Adipocyte (in vitro differentiated cells): ENCODE results near the gene ADGRG6.

Source experiments
- DNase-seq: peaks from one replicate; pipeline ENCODE4 v3.0.0-alpha.2; 2015; ENCODE audit warnings: low read depth
- H3K27me3 ChIP-seq: replicated peaks from 2 replicates; pipeline ENCODE4 v1.7.0; 2013; ENCODE audit warnings: mild to moderate bottlenecking, low read length, moderate library complexity; ENCODE audit not compliant: control insufficient read depth, insufficient read depth
- H3K36me3 ChIP-seq: 2 replicates; pipeline ENCODE4 v1.7.0; 2013; ENCODE audit warnings: low read length, mild to moderate bottlenecking, moderate library complexity; ENCODE audit not compliant: control insufficient read depth, insufficient read depth, severe bottlenecking
- H3K4me1 ChIP-seq: 2 replicates; pipeline ENCODE4 v1.7.0; 2013; ENCODE audit warnings: mild to moderate bottlenecking, low read length, moderate library complexity; ENCODE audit not compliant: control insufficient read depth, insufficient read depth
- H3K4me3 ChIP-seq: 2 replicates; pipeline ENCODE4 v1.7.0; 2013; ENCODE audit warnings: mild to moderate bottlenecking, low read length, moderate library complexity
- H3K9ac ChIP-seq: 2 replicates; pipeline ENCODE4 v1.7.0; 2013; ENCODE audit warnings: mild to moderate bottlenecking, low read length, moderate library complexity
- H3K9me3 ChIP-seq: 2 replicates; pipeline ENCODE4 v1.7.0; 2013; ENCODE audit warnings: mild to moderate bottlenecking, low read length, moderate library complexity; ENCODE audit not compliant: control insufficient read depth

ADGRG6 gene

DNA sequence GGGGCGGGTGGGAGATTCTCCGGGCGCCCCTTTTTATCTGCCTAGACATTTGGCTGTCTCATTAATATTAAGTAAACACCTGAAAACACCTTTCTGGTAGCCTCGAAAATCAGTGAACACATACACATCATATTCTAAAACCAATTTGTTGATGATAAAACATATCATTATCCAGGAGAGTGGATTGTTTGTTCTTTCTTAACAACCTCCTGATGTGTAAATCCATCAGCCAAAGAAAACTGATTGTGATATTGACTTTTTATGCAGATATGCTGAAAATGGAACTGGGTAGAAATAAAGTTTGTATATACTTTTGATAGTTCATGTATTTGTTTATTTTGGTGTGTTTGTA is 75.7 kb downstream of the ADGRG6 start:
- no peak overlapping the region for H3K4me3 ChIP-seq
- DNase-seq = no peak
- H3K4me1 ChIP-seq = peaks cover 28% of the 10 kb centered on the region
- no peaks in the 10 kb centered on the region for H3K36me3 ChIP-seq
- H3K9me3 ChIP-seq = no peaks in the 10 kb centered on the region
- H3K27me3 ChIP-seq = no peaks in the 10 kb centered on the region
- H3K9ac ChIP-seq = no peak overlapping the region

DNA sequence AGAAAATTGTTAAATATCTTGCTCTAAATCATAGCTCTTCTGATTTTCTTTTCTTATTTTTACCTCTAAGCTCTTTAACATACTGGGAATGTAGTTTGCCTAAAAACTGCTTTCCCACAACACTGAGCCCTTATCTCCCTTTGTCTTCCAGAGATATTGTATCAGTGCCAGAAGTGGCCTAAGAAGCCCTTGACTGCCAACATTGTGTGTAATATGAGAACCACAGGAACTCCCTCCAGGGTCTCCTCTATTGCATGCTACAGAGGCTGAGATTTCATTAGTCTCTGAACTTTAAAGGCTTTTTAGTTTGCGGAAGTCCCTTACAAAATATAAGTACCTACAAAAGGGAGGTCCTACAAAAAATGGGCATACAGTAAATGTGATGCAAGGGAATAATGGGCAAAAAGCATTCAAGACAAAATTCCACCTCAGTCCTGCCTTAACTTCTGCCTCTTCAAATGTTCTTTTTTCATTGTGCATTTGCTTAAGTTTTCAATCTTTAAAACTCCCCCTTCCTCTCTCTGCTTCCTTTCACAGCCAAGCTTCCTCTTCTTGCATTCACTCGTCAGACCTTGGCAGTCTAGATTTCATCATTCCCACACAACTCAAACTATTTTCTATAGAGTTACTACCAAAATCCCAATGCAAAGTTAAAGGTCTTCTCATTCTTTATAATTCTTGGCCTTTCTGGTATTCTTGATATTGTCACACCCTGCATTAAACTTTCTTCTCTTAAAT is 76.5 kb downstream of the ADGRG6 start:
- Histone ChIP-seq H3K9ac (peak overlapping the region; percentile 32), H3K9me3 (no peaks in the 10 kb centered on the region), H3K36me3 (no peaks in the 10 kb centered on the region), H3K27me3 (no peaks in the 10 kb centered on the region), H3K4me1 (peaks cover 28% of the 10 kb centered on the region), H3K4me3 (peak overlapping the region; percentile 28)
- peak; percentile 89 for DNase-seq

DNA sequence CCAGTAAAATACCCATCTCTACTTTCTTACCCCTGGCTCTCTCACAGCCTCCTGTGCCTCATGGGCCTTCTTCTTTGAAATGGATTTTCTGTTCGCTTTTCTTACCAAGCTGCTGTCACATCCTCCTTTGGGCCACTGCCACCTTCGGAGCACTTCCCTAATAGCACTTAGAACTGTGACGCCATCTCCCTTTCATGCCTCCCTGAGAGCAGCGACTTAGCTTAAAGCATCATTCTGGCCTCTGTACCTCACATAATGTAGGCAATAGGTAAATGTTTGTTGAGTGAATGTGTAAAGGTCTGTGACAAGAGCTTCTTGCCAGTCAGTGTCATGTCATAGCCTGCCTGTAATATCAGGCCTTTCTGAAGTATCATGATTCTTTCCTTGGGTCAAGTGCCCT is 78.8 kb downstream of the ADGRG6 start:
- Histone ChIP-seq H3K27me3 (no peaks in the 10 kb centered on the region), H3K9me3 (no peaks in the 10 kb centered on the region), H3K9ac (no peak overlapping the region), H3K36me3 (no peaks in the 10 kb centered on the region), H3K4me1 (peaks cover 28% of the 10 kb centered on the region), H3K4me3 (no peak overlapping the region)
- no peak for DNase-seq

DNA sequence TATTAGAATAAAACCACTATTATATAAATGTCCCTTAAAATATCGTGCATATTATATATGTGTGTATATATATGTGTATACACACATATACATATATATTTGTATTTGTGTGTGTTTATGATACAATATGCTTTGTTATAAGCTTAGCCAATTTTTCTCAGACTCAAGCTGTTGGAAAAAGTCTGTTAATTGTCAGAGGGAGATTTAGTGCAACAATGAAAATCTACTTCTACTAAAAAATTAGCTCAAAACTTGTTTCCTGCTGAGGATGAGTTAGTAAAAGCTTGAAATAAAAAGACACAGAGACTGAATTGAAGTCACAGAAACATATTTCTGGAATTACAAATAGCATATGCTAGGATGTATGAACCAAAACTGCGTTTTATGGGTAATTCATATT is 79.4 kb downstream of the ADGRG6 start:
- no peak overlapping the region for H3K4me3 ChIP-seq
- peaks cover 24% of the 10 kb centered on the region for H3K4me1 ChIP-seq
- H3K9me3 ChIP-seq = no peaks in the 10 kb centered on the region
- H3K9ac ChIP-seq = no peak overlapping the region
- no peaks in the 10 kb centered on the region for H3K27me3 ChIP-seq
- no peak for DNase-seq
- H3K36me3 ChIP-seq = no peaks in the 10 kb centered on the region

DNA sequence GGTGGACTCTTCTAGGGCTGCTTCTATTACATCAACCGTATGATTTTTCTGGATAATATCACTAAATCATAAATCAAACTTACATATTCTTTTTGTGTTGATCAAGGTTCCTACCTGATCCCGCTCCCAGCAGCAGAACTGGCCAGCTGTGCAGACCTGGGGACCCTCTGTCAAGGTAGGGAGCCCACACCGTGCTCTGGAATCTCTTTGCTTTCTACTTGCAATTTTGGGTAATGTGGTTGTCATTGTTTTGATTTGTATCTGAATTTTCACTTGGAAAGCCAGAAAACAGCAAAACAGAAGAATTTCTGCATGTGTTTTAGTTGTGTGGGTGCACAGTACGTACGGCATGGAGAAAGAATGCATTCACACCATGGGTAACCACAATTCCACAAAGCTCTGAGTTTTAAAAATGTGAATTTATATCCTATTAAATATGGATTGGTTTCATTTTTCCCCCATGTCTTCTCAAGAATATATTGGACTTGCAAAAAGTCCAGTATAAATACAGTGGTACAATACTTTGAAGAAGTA is 80.1 kb downstream of the ADGRG6 start:
- no peaks in the 10 kb centered on the region for H3K36me3 ChIP-seq
- no peak for DNase-seq
- H3K4me1 ChIP-seq = peaks cover 24% of the 10 kb centered on the region
- no peaks in the 10 kb centered on the region for H3K27me3 ChIP-seq
- no peak overlapping the region for H3K9ac ChIP-seq
- H3K4me3 ChIP-seq = no peak overlapping the region
- H3K9me3 ChIP-seq = no peaks in the 10 kb centered on the region

DNA sequence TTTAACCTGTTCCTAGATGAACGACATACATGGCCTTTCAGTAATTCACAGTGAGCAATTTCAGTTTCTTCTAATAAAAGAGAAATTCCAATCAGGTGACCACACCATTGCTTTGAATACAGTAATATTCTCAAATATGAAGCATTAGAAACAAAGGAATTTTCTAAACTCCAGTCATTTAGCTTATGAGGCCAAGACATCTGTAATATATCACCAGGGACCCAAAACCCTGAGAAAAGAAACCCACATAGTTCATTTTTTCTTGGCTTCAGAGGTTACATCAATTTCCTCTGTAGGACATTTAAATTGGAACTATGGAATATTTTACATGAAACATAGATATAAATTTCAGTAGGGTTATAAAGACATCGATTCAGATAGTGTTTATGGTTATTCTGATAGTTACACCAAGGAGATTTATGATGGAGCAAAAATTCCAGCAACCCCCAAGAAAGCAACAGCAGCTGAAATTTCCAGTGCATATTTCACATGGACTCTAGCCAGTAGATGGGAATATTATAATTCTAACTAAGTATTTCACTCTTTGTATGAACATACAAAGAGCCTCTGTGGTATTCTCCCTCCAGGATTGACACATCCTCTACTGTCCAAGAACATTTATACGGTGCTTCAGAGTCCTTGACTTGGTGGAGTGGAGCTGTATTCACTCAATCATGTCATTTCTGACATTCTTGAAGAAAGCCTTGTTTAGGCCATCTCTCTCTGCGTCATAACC is 82.9 kb downstream of the ADGRG6 start:
- DNase-seq = peak; percentile 67
- Histone ChIP-seq H3K36me3 (no peaks in the 10 kb centered on the region), H3K4me3 (no peak overlapping the region), H3K4me1 (peaks cover 12% of the 10 kb centered on the region), H3K9me3 (no peaks in the 10 kb centered on the region), H3K27me3 (no peaks in the 10 kb centered on the region), H3K9ac (no peak overlapping the region)

DNA sequence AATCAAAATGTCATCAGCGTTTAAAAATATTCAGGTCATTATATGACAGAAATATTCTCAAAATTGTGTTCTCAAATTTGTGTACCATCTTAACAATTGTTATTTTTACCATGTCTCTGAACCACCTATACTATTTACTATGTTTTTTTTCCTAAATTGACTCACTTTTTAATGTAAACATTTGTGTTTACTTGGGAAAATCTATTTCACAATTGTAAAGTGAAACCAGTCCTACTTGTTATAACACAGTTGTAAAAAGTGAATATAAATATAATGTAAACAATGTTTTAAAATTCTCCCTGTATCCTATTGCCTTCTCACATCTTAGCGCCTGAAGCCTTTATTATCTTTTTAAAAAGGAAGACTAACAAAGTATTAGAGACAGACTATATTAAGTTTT is 83.5 kb downstream of the ADGRG6 start:
- H3K4me3 ChIP-seq = no peak overlapping the region
- H3K36me3 ChIP-seq = no peaks in the 10 kb centered on the region
- no peak overlapping the region for H3K9ac ChIP-seq
- H3K4me1 ChIP-seq = peaks cover 12% of the 10 kb centered on the region
- DNase-seq = no peak
- no peaks in the 10 kb centered on the region for H3K27me3 ChIP-seq
- H3K9me3 ChIP-seq = no peaks in the 10 kb centered on the region

DNA sequence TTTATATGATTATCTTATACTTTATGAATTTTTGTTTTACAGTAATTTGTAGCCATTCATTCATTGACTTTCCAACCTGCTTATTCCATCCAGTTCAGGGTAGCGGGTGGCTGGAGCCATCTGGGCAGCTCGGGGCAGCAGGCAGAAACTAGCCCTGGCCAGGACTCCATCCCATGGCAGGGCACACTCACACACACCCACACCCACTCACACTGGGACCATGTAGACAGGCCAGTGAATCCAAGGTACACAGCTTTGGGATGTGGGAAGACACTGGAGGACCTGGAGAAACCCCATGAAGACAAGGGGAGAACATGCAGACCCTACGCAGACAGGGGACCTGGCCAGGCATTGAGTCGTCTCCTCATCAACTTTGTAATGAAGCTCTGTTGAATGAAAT is 84.8 kb downstream of the ADGRG6 start:
- Histone ChIP-seq H3K36me3 (no peaks in the 10 kb centered on the region), H3K4me1 (peaks cover 12% of the 10 kb centered on the region)
- DNase-seq = no peak

DNA sequence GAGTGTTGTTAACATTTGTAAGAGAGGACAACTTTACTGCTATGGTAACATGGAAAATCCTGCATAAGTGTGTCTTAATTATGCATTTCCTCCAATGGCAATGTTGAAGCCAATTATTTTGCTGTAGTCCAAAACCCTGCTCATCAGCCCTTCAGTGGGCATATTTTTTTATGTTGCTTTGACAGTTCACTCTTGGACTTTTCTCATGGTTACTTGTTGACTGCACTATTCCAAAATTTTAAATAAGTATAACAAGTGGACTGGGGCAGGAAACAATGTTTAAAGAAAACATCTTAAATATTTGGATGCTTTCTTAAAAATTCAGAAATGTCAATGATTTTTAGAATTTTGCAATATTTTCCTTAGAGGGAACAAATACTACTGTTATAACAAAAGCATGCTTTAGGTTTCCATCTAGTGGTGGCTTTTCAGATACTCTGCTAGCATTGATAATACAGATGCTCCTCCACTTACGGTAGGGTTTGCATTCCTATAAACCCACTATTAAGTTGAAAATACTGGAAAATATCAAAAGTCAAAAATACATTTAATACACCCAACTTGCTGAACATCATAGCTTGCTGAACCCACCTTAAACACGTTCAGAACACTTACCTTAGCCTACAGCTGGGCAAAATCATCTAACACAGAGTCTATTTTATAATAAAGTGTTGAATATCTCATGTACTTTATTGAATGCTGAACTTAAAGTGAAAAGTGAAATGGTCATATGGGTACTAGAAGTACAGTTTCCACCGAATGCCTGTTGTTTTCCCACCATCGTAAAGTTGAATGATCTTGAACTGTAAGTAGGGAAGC is 86.4 kb downstream of the ADGRG6 start:
- Histone ChIP-seq H3K27me3 (no peaks in the 10 kb centered on the region), H3K4me3 (no peak overlapping the region), H3K9me3 (no peaks in the 10 kb centered on the region), H3K36me3 (no peaks in the 10 kb centered on the region), H3K9ac (peak overlapping the region; percentile 59), H3K4me1 (peaks cover 12% of the 10 kb centered on the region)
- DNase-seq = peak; percentile 88

More for the DNA sequence above, 84.8 kb downstream of the ADGRG6 start:
- Histone ChIP-seq H3K9ac (no peak overlapping the region), H3K9me3 (no peaks in the 10 kb centered on the region), H3K4me3 (no peak overlapping the region), H3K27me3 (no peaks in the 10 kb centered on the region)

DNA sequence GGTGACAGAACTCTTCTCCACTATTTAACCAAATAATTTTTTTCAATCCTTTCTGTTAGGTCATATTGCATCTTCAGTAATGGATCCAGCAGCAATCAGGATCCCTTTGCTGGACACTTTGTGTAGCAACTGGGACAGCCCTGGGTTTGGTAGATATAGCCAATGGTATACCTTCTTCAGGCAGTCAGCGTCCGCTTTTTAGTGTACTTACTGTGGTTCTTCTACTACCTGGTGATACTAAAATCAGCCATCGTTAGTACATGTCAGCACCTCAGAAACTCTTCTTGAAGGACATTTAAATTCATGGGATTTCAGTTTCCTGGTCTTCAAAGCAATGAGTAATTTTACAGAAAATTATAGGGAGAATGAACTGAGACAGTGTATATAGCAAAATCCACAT is 93.5 kb downstream of the ADGRG6 start:
- H3K4me1 ChIP-seq = no peaks in the 10 kb centered on the region
- H3K9me3 ChIP-seq = no peaks in the 10 kb centered on the region
- no peaks in the 10 kb centered on the region for H3K27me3 ChIP-seq
- no peaks in the 10 kb centered on the region for H3K36me3 ChIP-seq
- H3K4me3 ChIP-seq = no peak overlapping the region
- H3K9ac ChIP-seq = no peak overlapping the region
- DNase-seq = no peak

DNA sequence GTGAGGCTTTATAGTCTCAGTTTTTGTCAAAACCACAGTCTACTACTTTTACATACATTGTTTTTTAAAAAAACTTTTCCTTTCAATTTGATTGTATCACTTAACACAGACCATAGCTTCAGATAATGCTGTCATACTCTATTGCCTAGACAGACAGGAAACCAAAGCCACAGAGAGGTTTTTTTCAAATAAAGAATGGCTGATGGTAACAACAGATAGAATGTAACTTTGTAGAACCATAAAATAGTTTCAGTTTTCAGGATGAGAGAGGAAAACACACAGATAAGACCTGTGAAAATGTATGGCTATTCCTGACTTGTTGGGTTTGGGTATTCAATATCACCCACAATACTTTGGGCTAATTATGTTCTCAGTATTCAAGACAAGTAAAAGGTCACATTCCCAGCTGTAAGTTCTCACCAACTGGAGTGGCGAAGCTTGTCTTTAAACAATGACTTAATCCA is 94.0 kb downstream of the ADGRG6 start:
- Histone ChIP-seq H3K9ac (no peak overlapping the region), H3K4me1 (no peaks in the 10 kb centered on the region), H3K9me3 (no peaks in the 10 kb centered on the region), H3K27me3 (no peaks in the 10 kb centered on the region), H3K36me3 (no peaks in the 10 kb centered on the region), H3K4me3 (no peak overlapping the region)
- DNase-seq = no peak
